Endothelial cell of umbilical vein (primary cell): ENCODE data around the gene MMP25. TPM values are rescaled to one million over a fixed set of nuclear protein-coding genes. Genes with fewer than 3 reads are reported as not detected.

Experiments
- BruUV-seq: library from RNA; stranded (reverse); fragments of 400-500 nt; replicated peaks from 2 replicates; lab custom pipeline; 2021; lab: Mats Ljungman, UMichigan
- CTCF ChIA-PET: fragments of 300-600, 350-600 bp; sonication (Branson Sonifier 250); formaldehyde crosslinking; loops from one replicate; lab custom pipeline; 2021; ENCODE audit warnings: antibody characterized with exemption, inconsistent platforms; lab: Charles Lee
- POLR2A ChIA-PET: fragments of 300-600, 350-600 bp; sonication (Branson Sonifier 250); formaldehyde crosslinking; loops from one replicate; lab custom pipeline; 2021; ENCODE audit warnings: antibody characterized with exemption, inconsistent platforms; lab: Charles Lee
- DNase-seq: peaks from one replicate; pipeline ENCODE4 v3.0.0-alpha.2; 2011; ENCODE audit warnings: low read depth, low spot score
- FAIRE-seq: peaks from 2 replicates; lab custom pipeline; 2011; peaks lifted over from hg19 to GRCh38; lab: Jason Lieb, UNC
- H2AFZ ChIP-seq: 2 replicates; pipeline ENCODE4 v1.6.0; 2012; ENCODE audit warnings: low read depth, low read length, control low read depth, inconsistent platforms
- H3K27ac ChIP-seq: 2 replicates; pipeline ENCODE4 v1.5.1; 2011; ENCODE audit warnings: low read depth, mild to moderate bottlenecking, control low read depth, low read length, moderate library complexity; ENCODE audit not compliant: insufficient read depth
- H3K27me3 ChIP-seq, 2 experiments: 2 replicates each; pipeline versions ENCODE4 v1.6.0 to v1.6.1; 2011; ENCODE audit warnings: low read length in 2 of 2, mixed read lengths in 1 of 2; ENCODE audit not compliant: control insufficient read depth in 2 of 2, insufficient read depth in 2 of 2
- H3K36me3 ChIP-seq, 2 experiments: 2 replicates in 1 of 2; 3 replicates in 1 of 2; pipeline ENCODE4 v1.5.1; 2011; ENCODE audit warnings: low read length in 2 of 2, mild to moderate bottlenecking in 1 of 2, moderate library complexity in 1 of 2; ENCODE audit not compliant: control insufficient read depth in 2 of 2, insufficient read depth in 2 of 2; ENCODE audit errors: extremely low read depth in 1 of 2
- H3K4me1 ChIP-seq: 3 replicates; pipeline ENCODE4 v1.5.1; 2011; ENCODE audit warnings: mild to moderate bottlenecking, low read length; ENCODE audit not compliant: control insufficient read depth, insufficient read depth; ENCODE audit errors: extremely low read depth
- H3K4me2 ChIP-seq: 2 replicates; pipeline ENCODE4 v1.6.1; 2011; ENCODE audit warnings: low read length, control low read depth, mixed read lengths; ENCODE audit not compliant: insufficient read depth
- H3K4me3 ChIP-seq, 3 experiments: fragments of 200-600 bp in 1 of 3; sonication (generic), shearing (Covaris generic) in 1 of 3; replicated peaks in 1 of 3; 2 replicates each; pipeline ENCODE4 v1.5.1; 2011 to 2016; ENCODE audit warnings: control low read depth in 3 of 3, low read length in 3 of 3, mild to moderate bottlenecking in 2 of 3, inconsistent platforms in 1 of 3, low read depth in 1 of 3, moderate library complexity in 1 of 3; ENCODE audit not compliant: insufficient read depth in 1 of 3
- H3K79me2 ChIP-seq: 2 replicates; pipeline ENCODE4 v1.6.0; 2012; ENCODE audit warnings: low read length, inconsistent platforms; ENCODE audit not compliant: control insufficient read depth, insufficient read depth
- H3K9ac ChIP-seq: replicated peaks from 2 replicates; pipeline ENCODE3; 2011; ENCODE audit warnings: low read length, control low read depth; ENCODE audit not compliant: insufficient read depth; ENCODE audit errors: extremely low read depth
- H3K9me1 ChIP-seq: replicated peaks from 3 replicates; pipeline ENCODE4 v1.6.0; 2011; ENCODE audit warnings: mild to moderate bottlenecking, low read length; ENCODE audit not compliant: control insufficient read depth, insufficient read depth; ENCODE audit errors: extremely low read depth
- H3K9me3 ChIP-seq: replicated peaks from 2 replicates; pipeline ENCODE4 v1.5.1; 2012; ENCODE audit warnings: low read length, inconsistent platforms; ENCODE audit not compliant: control insufficient read depth, insufficient read depth
- H4K20me1 ChIP-seq: replicated peaks from 2 replicates; pipeline ENCODE3; 2011; ENCODE audit warnings: mild to moderate bottlenecking, low read length; ENCODE audit not compliant: control insufficient read depth, insufficient read depth; ENCODE audit errors: extremely low read depth
- EZH2 ChIP-seq: IDR thresholded peaks from 2 replicates; pipeline ENCODE4 v1.6.1; 2012; ENCODE audit warnings: borderline replicate concordance, low read depth, mild to moderate bottlenecking, moderate library complexity, low read length, inconsistent platforms; ENCODE audit not compliant: severe bottlenecking
- FOS ChIP-seq: IDR thresholded peaks from 2 replicates; pipeline ENCODE4 v1.6.1; 2011; ENCODE audit warnings: mild to moderate bottlenecking, low read length, moderate library complexity, borderline replicate concordance; ENCODE audit not compliant: insufficient read depth
- GATA2 ChIP-seq: IDR thresholded peaks from 2 replicates; pipeline ENCODE4 v1.7.0; 2011; ENCODE audit warnings: low read depth, mild to moderate bottlenecking, moderate library complexity, mixed read lengths, low read length; ENCODE audit not compliant: insufficient read length, insufficient read depth
- JUN ChIP-seq: IDR thresholded peaks from 2 replicates; pipeline ENCODE4 v1.6.1; 2011; ENCODE audit warnings: borderline replicate concordance, low read depth; ENCODE audit not compliant: insufficient read length, insufficient read depth
- MYC ChIP-seq: IDR thresholded peaks from one replicate; pipeline ENCODE4 v1.6.1; 2011; ENCODE audit warnings: mild to moderate bottlenecking, low read depth, low read length
- POLR2A ChIP-seq: IDR thresholded peaks from 2 replicates; pipeline ENCODE4 v1.6.1; 2012; ENCODE audit warnings: low read depth, mild to moderate bottlenecking, control low read depth, low read length
- POLR2AphosphoS5 ChIP-seq: IDR thresholded peaks from 2 replicates; pipeline ENCODE4 v1.6.1; 2012; ENCODE audit warnings: low read depth, mild to moderate bottlenecking, control low read depth, low read length, moderate library complexity; ENCODE audit not compliant: insufficient read depth
- dilution Hi-C: fragments of 300-500 bp; cut with MboI; formaldehyde crosslinking; loops from one replicate; pipeline ENCODE4 v1.15.0; 2019; ENCODE audit warnings: low sequenced_read_pairs; ENCODE audit not compliant: extremely low pct_ligation_motif_present
- intact Hi-C: fragments of 100-400 bp; cut with micrococcal nuclease; formaldehyde crosslinking; loops from one replicate; pipeline ENCODE4 v1.10.0; 2022
- polyA plus RNA-seq, 4 experiments: library from polyadenylated mRNA; depleted of rRNA in 3 of 4; stranded (reverse) in 3 of 4; unstranded in 1 of 4; fragments of >200 nt; gene quantifications; 2 replicates each; pipeline versions ENCODE4 v1.2.1 to v1.2.3, GENCODE V29; 2011 to 2012; ENCODE audit warnings: missing spikeins in 1 of 4
- total RNA-seq: library from RNA; stranded (reverse); gene quantifications from 2 replicates; pipeline ENCODE4 v1.2.3, GENCODE V29; 2021
- TF ChIP-seq, protein P1 (sequence below), 2 donors: IDR thresholded peaks; 1 replicate in 1 of 2; 2 replicates in 1 of 2; pipeline ENCODE4 v1.5.1; 2011; ENCODE audit warnings: low read length in 2 of 2, mild to moderate bottlenecking in 2 of 2, moderate library complexity in 2 of 2, control low read depth in 1 of 2, inconsistent platforms in 1 of 2, low read depth in 1 of 2; ENCODE audit not compliant: insufficient read depth in 1 of 2; ENCODE audit errors: extremely low read depth in 1 of 2
- TF ChIP-seq, protein P2 (sequence below): IDR thresholded peaks from 2 replicates; pipeline ENCODE4 v1.6.1; 2011; ENCODE audit not compliant: insufficient read depth, insufficient read length

Gene MMP25
- total and polyA plus RNA-seq, 2 donors (not counting 3 experiments of a cell fraction or from before 2014, with no cell fraction given), result 0.08 to 0.35 TPM

DNA sequence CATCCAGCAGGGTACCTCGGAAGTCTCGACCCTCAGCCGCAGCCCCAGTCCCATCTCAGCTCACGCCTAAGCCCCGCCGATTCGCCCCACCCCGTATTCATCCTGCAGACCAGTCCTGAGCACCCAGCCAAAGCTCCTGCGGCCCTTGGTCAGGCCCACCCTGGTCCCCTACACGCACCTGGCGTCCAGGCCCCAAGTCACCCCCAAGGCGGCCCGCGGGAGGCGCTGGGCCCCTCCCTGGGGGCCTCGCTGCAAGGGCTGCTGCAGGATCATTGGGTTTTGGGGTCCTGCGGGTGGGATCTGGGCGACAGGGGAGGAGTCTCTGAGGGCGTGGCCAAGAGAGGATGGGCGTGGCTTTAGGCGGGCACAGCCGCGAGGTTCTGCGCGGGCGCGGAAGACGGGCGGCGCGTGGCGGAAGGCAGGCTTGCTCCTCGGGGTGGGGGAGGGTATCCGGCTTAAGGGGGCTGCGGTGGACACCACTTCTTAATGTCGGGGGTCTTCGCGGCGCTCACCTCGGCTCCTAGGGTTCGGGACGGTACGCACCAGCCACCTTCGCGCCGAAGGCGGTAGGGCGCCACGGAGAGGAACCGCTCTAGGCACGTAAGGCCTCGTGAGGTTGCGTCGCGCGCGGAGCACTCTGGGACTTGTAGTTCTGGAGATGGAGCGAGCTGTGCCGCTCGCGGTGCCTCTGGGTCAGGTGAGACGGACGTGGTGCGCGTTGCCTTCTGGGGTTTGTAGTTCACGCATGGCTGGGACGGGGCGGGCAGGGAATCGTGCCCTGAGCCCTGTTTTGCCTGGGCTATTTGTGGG, 22.5 kb upstream of the MMP25 start, which contains the start of the genes HCFC1R1 and THOC6:
TSS of gene HCFC1R1 (minus strand) at position 274 of the 810 bp plus-strand sequence. CDS start at position 273, 1 bp downstream.
TSS of gene THOC6 (plus strand) at position 367 of the 810 bp plus-strand sequence. CDS start at position 659, 292 bp downstream.
- peaks cover 2% of the 10 kb centered on the region for H3K79me2 ChIP-seq
- H3K9me1 ChIP-seq, result no peaks in the 10 kb centered on the region
- peak within 1 kb of the TSS; percentile 0 to 61 (median 53) for H3K4me3 ChIP-seq
- H3K4me1 ChIP-seq, result peaks cover 18% of the 10 kb centered on the region
- H3K27me3 ChIP-seq, result peaks cover under 1 to 2% of the 10 kb centered on the region in 2 experiments
- POLR2A ChIA-PET, result interaction anchor here (0.7 kb wide), 2 partner anchors 19 to 272 kb away, joined by 4 read pairs; no protein-coding TSS in a partner anchor
- intact Hi-C loops (no loop called here), dilution Hi-C loops (no loop called here)
- peak within 1 kb of the TSS; percentile 90 for H3K9ac ChIP-seq
- BruUV-seq, result no TSS peak
- CTCF ChIA-PET, result interaction anchor here (1.4 to 6.1 kb wide), 3 partner anchors 7 to 78 kb away, joined by 4 to 52 read pairs (median 9); no protein-coding TSS in a partner anchor
- H3K4me2 ChIP-seq, result peak within 1 kb of the TSS; percentile 83
- H4K20me1 ChIP-seq, result no peaks in the 10 kb centered on the region
- FAIRE-seq (peak; percentile 97), DNase-seq (peak; percentile 98)
- no peaks in the 10 kb centered on the region for H3K9me3 ChIP-seq
- H2AFZ ChIP-seq, result no peak within 1 kb of the TSS
- peak within 1 kb of the TSS; percentile 98 for H3K27ac ChIP-seq
- TF ChIP-seq EZH2 (no peak), MYC (peak; percentile 36), JUN (no peak), FOS (no peak), POLR2A (peak; percentile 62), GATA2 (no peak), POLR2AphosphoS5 (peak; percentile 97)
- TF ChIP-seq, protein P1, sequence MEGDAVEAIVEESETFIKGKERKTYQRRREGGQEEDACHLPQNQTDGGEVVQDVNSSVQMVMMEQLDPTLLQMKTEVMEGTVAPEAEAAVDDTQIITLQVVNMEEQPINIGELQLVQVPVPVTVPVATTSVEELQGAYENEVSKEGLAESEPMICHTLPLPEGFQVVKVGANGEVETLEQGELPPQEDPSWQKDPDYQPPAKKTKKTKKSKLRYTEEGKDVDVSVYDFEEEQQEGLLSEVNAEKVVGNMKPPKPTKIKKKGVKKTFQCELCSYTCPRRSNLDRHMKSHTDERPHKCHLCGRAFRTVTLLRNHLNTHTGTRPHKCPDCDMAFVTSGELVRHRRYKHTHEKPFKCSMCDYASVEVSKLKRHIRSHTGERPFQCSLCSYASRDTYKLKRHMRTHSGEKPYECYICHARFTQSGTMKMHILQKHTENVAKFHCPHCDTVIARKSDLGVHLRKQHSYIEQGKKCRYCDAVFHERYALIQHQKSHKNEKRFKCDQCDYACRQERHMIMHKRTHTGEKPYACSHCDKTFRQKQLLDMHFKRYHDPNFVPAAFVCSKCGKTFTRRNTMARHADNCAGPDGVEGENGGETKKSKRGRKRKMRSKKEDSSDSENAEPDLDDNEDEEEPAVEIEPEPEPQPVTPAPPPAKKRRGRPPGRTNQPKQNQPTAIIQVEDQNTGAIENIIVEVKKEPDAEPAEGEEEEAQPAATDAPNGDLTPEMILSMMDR (IDR thresholded peaks at IDR 0.05; ENCODE audit: extremely low read depth in 1 of 2, insufficient read depth in 1 of 2, low read depth in 1 of 2, low read length in 2 of 2), result no peak
- TF ChIP-seq, protein P2, sequence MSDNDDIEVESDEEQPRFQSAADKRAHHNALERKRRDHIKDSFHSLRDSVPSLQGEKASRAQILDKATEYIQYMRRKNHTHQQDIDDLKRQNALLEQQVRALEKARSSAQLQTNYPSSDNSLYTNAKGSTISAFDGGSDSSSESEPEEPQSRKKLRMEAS, result no peak
- H3K36me3 ChIP-seq, result peaks cover 0 to 9% of the 10 kb centered on the region in 2 experiments
